Gastrocnemius medialis (tissue), 4 donors: ENCODE data around the gene POLR3B.

Experiments used
- POLR2A ChIP-seq, 2 donors: fragments of 450-650 bp; IDR thresholded peaks; one replicate each; pipeline ENCODE4 v1.6.1; 2017; ENCODE audit warnings: antibody characterized with exemption in 2 of 2, mild to moderate bottlenecking in 2 of 2, moderate library complexity in 2 of 2
- TF ChIP-seq, protein P1 (sequence below), 5 experiments: fragments of 450-650 bp in 3 of 5; fragments of 200-600 bp in 2 of 5; sonication (generic) in 2 of 5; IDR thresholded peaks in 4 of 5; conservative IDR thresholded peaks in 1 of 5; 1 replicate in 4 of 5; 2 replicates in 1 of 5; pipeline ENCODE4 v1.5.1; 2016 to 2019; ENCODE audit warnings: antibody characterized with exemption in 5 of 5, mild to moderate bottlenecking in 3 of 5, moderate library complexity in 3 of 5

DNA sequence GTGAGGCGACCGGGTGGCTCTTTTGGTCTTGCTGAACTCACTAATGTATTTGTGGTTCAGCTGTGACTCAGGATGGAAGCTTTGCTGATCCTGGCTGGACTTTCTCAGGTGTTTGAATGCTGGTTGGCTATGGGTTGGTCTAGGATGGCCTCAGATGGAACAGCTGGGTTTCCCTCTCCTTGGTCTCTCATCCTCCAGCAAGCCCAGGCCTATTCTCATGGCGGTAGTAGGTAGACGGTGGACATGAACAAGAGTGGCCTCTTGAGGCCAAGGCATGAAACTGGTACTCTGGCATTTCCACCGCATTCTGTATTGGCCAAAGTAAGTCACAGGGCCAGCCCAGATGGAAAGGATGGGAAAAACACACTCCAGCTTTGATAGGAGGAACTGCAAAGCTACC, 11.8 kb upstream of the POLR3B start:
- TF ChIP-seq, protein P1, sequence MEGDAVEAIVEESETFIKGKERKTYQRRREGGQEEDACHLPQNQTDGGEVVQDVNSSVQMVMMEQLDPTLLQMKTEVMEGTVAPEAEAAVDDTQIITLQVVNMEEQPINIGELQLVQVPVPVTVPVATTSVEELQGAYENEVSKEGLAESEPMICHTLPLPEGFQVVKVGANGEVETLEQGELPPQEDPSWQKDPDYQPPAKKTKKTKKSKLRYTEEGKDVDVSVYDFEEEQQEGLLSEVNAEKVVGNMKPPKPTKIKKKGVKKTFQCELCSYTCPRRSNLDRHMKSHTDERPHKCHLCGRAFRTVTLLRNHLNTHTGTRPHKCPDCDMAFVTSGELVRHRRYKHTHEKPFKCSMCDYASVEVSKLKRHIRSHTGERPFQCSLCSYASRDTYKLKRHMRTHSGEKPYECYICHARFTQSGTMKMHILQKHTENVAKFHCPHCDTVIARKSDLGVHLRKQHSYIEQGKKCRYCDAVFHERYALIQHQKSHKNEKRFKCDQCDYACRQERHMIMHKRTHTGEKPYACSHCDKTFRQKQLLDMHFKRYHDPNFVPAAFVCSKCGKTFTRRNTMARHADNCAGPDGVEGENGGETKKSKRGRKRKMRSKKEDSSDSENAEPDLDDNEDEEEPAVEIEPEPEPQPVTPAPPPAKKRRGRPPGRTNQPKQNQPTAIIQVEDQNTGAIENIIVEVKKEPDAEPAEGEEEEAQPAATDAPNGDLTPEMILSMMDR (IDR thresholded peaks at IDR 0.05 in 4 of 5, conservative IDR thresholded peaks at IDR 0.05 in 1 of 5): peak; percentile 45 to 69 (median 53)
- TF ChIP-seq POLR2A (IDR thresholded peaks at IDR 0.05): no peak
